ENCODE results near the gene S100A3. TPM values are rescaled to one million over a fixed set of nuclear protein-coding genes. Genes with fewer than 3 reads are reported as not detected.

S100A3 gene
- total RNA-seq, 2 experiments from 2014 or later, result not detected

DNA sequence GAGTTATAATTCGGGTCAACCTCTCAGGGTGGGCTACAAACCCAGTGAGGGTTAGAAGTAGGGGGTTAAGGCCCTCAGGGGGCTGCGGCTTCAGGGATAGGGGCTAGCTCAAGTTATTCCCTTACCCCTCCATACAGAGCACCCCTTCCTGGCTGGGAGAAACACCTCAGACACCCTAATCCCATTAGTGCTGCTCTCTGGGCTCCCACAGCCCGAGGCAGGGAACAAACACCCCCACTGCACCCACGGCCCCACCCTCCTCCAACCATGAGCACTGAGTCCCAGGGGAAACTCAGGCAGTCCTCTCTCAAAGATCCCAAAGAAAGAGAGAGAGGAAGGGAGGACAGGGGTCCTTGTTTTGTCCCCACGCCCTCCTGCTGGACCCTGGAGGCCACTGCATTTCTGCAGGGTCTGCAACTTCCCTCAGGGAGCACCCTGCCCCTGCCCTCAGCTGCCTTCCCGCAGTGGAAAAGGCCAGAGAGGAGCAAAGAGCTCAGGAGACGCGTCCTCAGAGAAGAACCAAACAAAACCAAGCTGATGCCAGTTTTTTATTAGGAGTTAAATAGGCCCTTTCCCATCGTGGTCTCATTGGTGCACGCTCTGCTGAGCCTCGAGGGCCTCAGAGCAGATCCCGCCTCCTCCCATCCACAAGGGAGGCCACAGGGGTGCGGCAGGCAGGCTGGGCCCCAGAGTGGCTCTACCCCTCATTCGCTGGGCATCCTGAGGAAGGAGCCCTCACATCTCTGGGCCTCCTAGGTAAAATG is 2.1 kb downstream of the S100A3 start:
- Mint-ChIP-seq H3K4me1 (ENCODE audit: low read depth) (peaks cover 58% of the 10 kb centered on the region), H3K36me3 (peaks cover 30% of the 10 kb centered on the region), H3K9me3 (no peaks in the 10 kb centered on the region), H3K4me3 (no peak overlapping the region), H3K27me3 (no peaks in the 10 kb centered on the region), H3K27ac (peak overlapping the region; percentile 99)
- ChIA-PET CTCF (interaction anchor here (3.9 to 5.4 kb wide), 2 partner anchors 14 to 22 kb away, joined by 49 to 66 read pairs; no protein-coding TSS in a partner anchor), POLR2A (interaction anchor here (3.4 to 4.2 kb wide), 2 partner anchors 13 to 87 kb away, joined by 20 to 96 read pairs; partner anchors contain the start of genes CHTOP and S100A6)
- DNase-seq, result no peak
- intact Hi-C loops (cut with micrococcal nuclease), result loop anchor here (2.0 to 10.0 kb wide), 3 partner anchors 14 to 1512 kb away; partner anchors contain the start of genes CREB3L4, S100A11 and SLC39A1

DNA sequence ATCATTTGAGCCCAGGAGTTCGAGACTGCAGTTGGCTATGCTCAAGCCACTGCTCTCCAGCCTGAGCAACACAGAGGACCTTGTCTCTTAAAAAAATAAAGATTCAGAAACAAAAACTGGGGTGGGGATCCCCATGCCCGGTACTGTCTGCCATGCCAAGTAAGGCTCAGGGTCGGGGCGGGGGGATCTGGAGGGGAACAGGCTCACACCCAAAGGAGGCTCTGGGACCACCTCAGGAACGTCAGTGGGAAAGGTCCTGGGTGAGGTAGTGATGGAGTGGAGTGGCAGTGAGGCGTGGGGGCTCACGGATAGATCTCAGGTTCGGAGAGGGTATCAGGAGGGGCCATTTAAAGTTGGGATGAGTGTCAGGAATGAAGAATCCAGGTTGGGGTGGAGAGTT is 2.7 kb downstream of the S100A3 start:
- CTCF ChIA-PET, result interaction anchor here (2.3 to 5.4 kb wide), 5 partner anchors 14 to 36 kb away, joined by 12 to 66 read pairs (median 28); partner anchors contain the start of gene S100A2
- peak overlapping the region; percentile 99 for H3K27ac Mint-ChIP-seq
- DNase-seq, result no peak
- peaks cover 30% of the 10 kb centered on the region for H3K36me3 Mint-ChIP-seq
- no peaks in the 10 kb centered on the region for H3K27me3 Mint-ChIP-seq
- no peaks in the 10 kb centered on the region for H3K9me3 Mint-ChIP-seq
- POLR2A ChIA-PET, result interaction anchor here (0.6 to 4.2 kb wide), 4 partner anchors 12 to 126 kb away, joined by 4 to 96 read pairs (median 35); partner anchors contain the start of genes CHTOP, S100A2 and S100A6
- peaks cover 64% of the 10 kb centered on the region for H3K4me1 Mint-ChIP-seq (ENCODE audit: low read depth)
- intact Hi-C loops (cut with micrococcal nuclease), result loop anchor here (2.0 to 10.0 kb wide), 3 partner anchors 14 to 1512 kb away; partner anchors contain the start of genes CREB3L4, S100A11 and SLC39A1
- H3K4me3 Mint-ChIP-seq, result peak overlapping the region; percentile 92

DNA sequence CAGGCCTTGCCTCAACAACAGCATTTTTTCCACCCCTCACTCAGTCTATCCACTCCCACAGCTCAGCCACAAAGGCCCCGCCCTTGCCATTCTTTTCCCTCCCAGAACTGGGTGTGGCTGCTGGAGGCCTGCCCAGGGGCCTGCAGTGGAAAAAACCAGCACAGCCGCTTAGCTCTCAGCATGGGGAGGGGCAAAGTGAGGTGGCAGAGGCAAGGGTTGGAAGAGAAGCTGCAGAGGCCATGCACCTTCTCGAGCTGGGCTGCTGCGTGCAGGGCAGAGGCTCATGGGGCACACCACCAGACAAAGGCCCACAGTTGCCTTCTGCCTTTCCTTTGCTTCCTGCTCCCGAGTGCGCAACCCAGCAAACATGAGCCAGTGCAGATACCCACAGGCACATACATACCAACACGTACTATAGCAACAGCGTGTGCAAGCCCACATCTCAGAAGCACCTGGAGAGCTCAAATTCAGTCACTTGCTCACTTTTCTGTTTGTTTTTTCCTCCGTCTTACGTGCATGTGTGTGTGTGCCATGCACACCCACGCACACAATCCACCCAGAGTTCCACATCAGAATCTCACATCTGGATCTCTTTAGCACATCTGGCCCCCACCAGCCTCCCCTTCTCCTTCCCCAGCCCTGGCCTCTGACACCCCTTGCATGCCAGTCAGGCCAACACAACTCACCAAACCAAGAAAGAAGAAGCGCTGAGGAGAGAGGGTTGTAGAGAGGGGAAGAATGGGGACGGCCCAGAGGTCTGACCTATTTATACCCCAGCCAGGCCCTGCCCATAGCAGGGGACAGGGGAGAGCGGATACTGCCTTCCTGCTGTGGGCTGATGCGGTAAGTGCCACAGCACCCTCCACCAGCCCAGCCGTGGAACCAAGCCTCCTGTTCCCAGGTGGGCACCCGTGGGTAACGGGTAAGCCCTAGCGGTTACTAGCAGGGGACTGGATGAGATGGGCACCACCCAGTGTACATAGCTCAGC is 3.7 kb downstream of the S100A3 start, which contains the start of gene S100A4:
Gene S100A4 (minus strand): TSS at position 740 of the 989 bp plus-strand sequence. CDS start 1,012 bp downstream, outside the sequence.
- Mint-ChIP-seq H3K4me3 (peak within 1 kb of the TSS; percentile 92), H3K4me1 (ENCODE audit: low read depth) (peaks cover 74% of the 10 kb centered on the region), H3K27ac (peak within 1 kb of the TSS; percentile 99), H3K27me3 (no peaks in the 10 kb centered on the region), H3K36me3 (peaks cover 30% of the 10 kb centered on the region), H3K9me3 (no peaks in the 10 kb centered on the region)
- ChIA-PET POLR2A (interaction anchor here (0.6 to 4.2 kb wide), 10 partner anchors 8 to 422 kb away, joined by 3 to 96 read pairs (median 5); partner anchors contain the start of genes CHTOP, CREB3L4, S100A2 and S100A6), CTCF (interaction anchor here (0.6 to 5.4 kb wide), 9 partner anchors 9 to 35 kb away, joined by 3 to 66 read pairs (median 19); partner anchors contain the start of genes S100A2 and S100A6)
- intact Hi-C loops (cut with micrococcal nuclease), result loop anchor here (1.0 to 10.0 kb wide), 6 partner anchors 9 to 1511 kb away; partner anchors contain the start of genes CREB3L4, S100A11 and SLC39A1
- peak; percentile 98 for DNase-seq

DNA sequence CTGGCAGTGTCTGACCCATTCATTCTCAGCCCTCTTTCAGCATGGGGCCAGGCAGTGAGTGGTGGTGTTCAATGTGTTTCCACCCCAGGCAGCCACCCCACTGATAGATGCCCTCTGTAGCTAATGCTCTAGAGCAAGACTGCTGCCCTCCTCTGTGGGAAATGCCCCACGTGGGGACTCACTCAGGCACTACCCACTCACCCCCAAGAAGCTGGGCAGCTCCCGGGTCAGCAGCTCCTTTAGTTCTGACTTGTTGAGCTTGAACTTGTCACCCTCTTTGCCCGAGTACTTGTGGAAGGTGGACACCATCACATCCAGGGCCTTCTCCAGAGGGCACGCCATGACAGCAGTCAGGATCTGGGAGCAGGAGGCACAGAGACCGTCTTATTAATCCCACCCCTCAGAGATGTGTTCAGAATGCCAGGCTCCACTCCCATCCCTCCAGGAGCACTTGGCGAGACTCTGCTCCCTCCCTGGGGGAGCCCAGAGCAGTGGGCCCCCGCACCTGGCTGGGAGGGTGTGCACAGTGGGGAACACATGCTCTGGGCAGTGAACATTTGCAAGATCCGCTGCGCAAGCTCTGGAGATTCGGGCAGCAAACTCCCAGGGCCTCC is 4.5 kb downstream of the S100A3 start:
- intact Hi-C loops (cut with micrococcal nuclease), result loop anchor here (1.0 to 10.0 kb wide), 5 partner anchors 8 to 1510 kb away; partner anchors contain the start of genes CREB3L4, S100A11 and SLC39A1
- CTCF ChIA-PET, result interaction anchor here (0.6 to 5.4 kb wide), 9 partner anchors 9 to 34 kb away, joined by 3 to 66 read pairs (median 19); partner anchors contain the start of genes S100A2 and S100A6

DNA sequence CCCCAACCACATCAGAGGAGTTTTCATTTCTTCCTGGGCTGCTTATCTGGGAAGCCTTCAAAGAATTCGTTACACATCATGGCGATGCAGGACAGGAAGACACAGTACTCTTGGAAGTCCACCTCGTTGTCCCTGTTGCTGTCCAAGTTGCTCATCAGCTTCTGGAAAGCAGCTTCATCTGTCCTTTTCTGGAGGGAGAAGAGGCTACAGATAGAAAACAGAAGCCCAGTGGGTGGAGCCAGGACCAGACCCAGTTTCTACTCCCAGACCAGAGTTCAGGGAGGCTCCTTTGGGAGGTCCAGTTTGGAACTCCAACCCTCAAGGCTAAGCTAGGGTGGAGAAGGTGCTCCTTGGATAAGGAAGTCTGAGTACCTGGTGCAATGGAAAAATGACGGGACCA is 5.3 kb downstream of the S100A3 start:
- intact Hi-C loops (cut with micrococcal nuclease), result loop anchor here (10.0 kb wide), 2 partner anchors 421 to 1509 kb away; partner anchors contain the start of genes CREB3L4, S100A11 and SLC39A1
- ChIA-PET CTCF (interaction anchor here (2.0 to 5.4 kb wide), 6 partner anchors 9 to 33 kb away, joined by 7 to 66 read pairs (median 27); partner anchors contain the start of gene S100A6), POLR2A (interaction anchor here (1.7 to 4.2 kb wide), 4 partner anchors 10 to 90 kb away, joined by 13 to 96 read pairs (median 35); partner anchors contain the start of genes CHTOP, S100A2 and S100A6)
- Mint-ChIP-seq H3K27ac (peak overlapping the region; percentile 99), H3K27me3 (no peaks in the 10 kb centered on the region), H3K36me3 (peaks cover 30% of the 10 kb centered on the region), H3K4me3 (peak overlapping the region; percentile 92), H3K9me3 (no peaks in the 10 kb centered on the region), H3K4me1 (ENCODE audit: low read depth) (peaks cover 83% of the 10 kb centered on the region)
- no peak for DNase-seq

More for the DNA sequence above, 4.5 kb downstream of the S100A3 start:
- no peak for DNase-seq
- no peaks in the 10 kb centered on the region for H3K9me3 Mint-ChIP-seq
- no peaks in the 10 kb centered on the region for H3K27me3 Mint-ChIP-seq
- peaks cover 30% of the 10 kb centered on the region for H3K36me3 Mint-ChIP-seq
- POLR2A ChIA-PET, result interaction anchor here (0.9 to 4.2 kb wide), 9 partner anchors 9 to 423 kb away, joined by 3 to 96 read pairs (median 6); partner anchors contain the start of genes CHTOP, CREB3L4, S100A2 and S100A6
- H3K4me3 Mint-ChIP-seq, result peak overlapping the region; percentile 92
- peaks cover 82% of the 10 kb centered on the region for H3K4me1 Mint-ChIP-seq (ENCODE audit: low read depth)
- peak overlapping the region; percentile 99 for H3K27ac Mint-ChIP-seq

DNA sequence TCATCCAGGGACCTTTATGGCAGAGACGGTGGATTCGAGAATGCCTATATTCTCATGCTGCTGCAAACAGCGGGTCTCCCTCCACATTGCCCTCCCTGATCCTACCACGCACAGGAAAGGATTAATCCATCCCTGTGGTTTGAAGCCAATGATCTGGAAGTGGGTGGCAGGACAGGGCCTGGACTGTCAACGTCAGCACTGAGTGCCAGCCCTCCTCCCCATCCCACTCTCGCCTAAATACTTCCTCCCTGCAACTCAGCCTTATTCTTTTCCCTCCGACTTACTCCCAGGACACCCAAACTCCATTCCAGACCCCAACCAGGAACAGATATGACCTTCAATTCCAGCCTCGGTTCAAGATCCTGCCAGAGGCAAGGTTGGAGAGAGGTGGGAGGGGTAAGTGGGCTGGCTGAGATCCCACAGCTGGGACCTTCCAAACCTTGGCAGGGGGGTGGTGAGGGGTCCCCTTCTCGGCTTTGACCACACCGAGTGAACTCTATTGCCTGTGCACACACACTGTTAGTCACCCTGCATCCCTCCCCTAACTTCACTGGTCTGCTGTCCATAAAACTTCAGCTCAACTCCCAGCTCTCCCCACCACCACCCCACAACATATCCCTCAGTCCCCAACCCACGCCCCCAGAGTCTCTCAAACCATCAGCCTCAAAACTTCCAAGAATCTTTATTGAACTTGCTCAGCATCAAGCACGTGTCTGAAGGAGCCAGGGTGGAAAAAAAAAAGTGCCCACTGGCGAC is 5.9 kb downstream of the S100A3 start:
- Mint-ChIP-seq H3K27me3 (no peaks in the 10 kb centered on the region), H3K9me3 (no peaks in the 10 kb centered on the region), H3K27ac (peak overlapping the region; percentile 99), H3K4me1 (ENCODE audit: low read depth) (peaks cover 82% of the 10 kb centered on the region), H3K4me3 (peak overlapping the region; percentile 92), H3K36me3 (peaks cover 30% of the 10 kb centered on the region)
- POLR2A ChIA-PET, result interaction anchor here (3.4 to 4.2 kb wide), 3 partner anchors 9 to 91 kb away, joined by 20 to 96 read pairs (median 50); partner anchors contain the start of genes CHTOP, S100A2 and S100A6
- CTCF ChIA-PET, result interaction anchor here (3.3 to 5.4 kb wide), 4 partner anchors 8 to 32 kb away, joined by 26 to 66 read pairs (median 38); partner anchors contain the start of gene S100A6
- intact Hi-C loops (cut with micrococcal nuclease), result loop anchor here (10.0 kb wide), 2 partner anchors 422 to 1508 kb away; partner anchors contain the start of genes CREB3L4, S100A11 and SLC39A1
- no peak for DNase-seq

DNA sequence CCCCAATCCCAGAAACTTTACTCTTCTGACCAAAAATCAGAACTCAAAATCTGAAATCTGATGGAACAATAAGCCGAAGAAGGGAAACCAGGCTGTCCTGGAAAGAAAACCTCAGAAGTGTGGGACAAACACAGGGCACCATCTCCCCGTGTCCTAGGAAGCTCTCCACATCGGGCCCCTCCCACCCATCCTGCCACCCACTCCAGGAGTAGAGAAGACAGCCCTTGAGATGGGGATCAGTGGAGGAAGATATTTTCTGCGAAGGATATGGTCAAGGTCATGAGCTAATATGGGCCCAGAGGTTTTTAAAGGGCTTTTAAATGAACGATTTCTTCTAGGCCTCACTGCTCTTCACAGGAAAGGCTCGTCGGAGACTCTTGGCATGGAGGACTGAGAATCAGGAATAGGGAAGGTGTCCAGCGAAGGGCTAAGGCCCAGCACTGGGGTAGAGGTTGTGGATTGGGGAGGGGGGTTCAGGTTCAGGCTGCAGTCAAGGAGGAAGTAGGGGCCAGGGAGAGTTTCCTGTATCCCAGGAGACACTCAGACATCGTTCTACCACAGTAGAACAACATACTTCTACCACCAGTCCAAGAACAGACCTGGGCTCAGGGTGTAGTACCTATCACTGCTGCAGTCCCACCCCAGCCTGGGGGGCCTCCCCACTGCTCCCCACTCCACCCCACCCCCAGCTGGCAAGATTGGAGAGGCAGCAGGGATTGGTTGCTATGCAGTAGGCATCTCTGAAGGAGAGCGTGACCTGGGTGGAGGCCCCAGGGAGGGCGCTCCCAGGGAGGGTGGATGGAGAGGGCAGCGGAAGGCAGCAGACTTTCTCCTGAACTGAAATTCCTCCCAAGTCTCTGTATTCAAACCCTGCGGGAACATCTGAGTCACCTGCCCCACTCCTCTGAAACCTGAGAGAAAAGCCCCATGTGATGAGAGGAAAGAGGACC is 7.1 kb downstream of the S100A3 start:
- POLR2A ChIA-PET, result interaction anchor here (0.8 to 1.3 kb wide), 2 partner anchors 25 to 92 kb away, joined by 3 read pairs; partner anchors contain the start of gene CHTOP
- peaks cover 83% of the 10 kb centered on the region for H3K4me1 Mint-ChIP-seq (ENCODE audit: low read depth)
- peak overlapping the region; percentile 99 for H3K27ac Mint-ChIP-seq
- peak overlapping the region; percentile 10 for H3K4me3 Mint-ChIP-seq
- DNase-seq, result no peak
- H3K9me3 Mint-ChIP-seq, result no peaks in the 10 kb centered on the region
- H3K36me3 Mint-ChIP-seq, result peaks cover 30% of the 10 kb centered on the region
- H3K27me3 Mint-ChIP-seq, result no peaks in the 10 kb centered on the region
- intact Hi-C loops (cut with micrococcal nuclease), result loop anchor here (10.0 kb wide), 2 partner anchors 423 to 1507 kb away; partner anchors contain the start of genes CREB3L4, S100A11 and SLC39A1
- CTCF ChIA-PET, result interaction anchor here (0.6 to 5.4 kb wide), 4 partner anchors 7 to 26 kb away, joined by 3 to 66 read pairs (median 22); partner anchors contain the start of gene S100A6

DNA sequence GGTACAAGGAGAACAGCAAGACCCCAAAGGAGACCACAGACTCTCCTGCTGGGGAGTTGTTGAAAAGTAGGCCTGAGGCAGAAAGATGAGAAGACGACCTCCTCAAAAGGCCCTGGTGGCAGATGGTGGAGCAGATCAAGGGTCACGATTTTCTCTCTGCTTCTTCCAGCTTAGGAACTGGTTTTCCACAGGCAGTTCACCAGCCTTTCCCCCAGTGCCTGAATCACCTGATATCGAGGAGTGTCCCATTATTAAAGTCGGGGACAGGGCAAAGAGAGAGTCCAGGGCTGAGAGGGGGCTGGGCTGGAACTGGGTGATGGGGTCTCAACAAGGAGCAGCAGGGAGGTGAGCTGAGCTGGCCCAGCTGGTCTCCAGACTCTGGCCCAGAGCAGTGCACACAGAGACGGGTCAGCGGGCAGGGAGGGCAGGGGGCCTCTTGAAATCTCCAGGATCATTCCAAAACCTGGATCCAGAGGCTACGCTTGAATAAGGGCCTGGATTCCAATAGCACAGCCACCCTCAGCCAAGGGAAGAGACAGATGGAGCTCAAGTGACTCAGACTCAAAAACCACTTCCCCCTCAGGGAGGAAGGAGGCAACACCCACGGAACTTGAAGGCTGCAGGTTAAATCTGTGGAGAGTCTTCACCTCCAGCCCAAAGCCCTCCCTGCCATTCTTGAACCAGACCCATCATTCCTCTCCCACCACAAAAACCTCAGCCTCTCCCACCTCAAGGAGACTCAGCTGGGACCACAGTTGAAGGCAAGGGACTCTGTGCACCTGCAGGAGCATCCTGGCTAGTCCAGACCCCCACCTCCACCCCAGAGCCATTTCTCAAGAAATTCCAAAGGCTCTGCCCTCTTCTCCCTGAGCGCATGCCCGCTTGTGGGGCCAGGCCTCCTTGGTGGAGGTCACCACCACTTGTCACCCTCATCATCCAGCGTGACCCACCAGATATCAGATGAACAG is 8.4 kb downstream of the S100A3 start, which contains the start of gene S100A5:
Gene S100A5 (minus strand): TSS at position 541 of the 968 bp plus-strand sequence. CDS start 743 bp downstream, outside the sequence.
- H3K9me3 Mint-ChIP-seq, result no peaks in the 10 kb centered on the region
- peaks cover 83% of the 10 kb centered on the region for H3K4me1 Mint-ChIP-seq (ENCODE audit: low read depth)
- peaks cover 33% of the 10 kb centered on the region for H3K36me3 Mint-ChIP-seq
- peak; percentile 73 for DNase-seq
- H3K27me3 Mint-ChIP-seq, result no peaks in the 10 kb centered on the region
- POLR2A ChIA-PET, result interaction anchor here (1.0 to 1.6 kb wide), 3 partner anchors 21 to 93 kb away, joined by 3 read pairs; partner anchors contain the start of genes CHTOP and S100A2
- intact Hi-C loops (cut with micrococcal nuclease), result loop anchor here (10.0 kb wide), 2 partner anchors 424 to 1506 kb away; partner anchors contain the start of genes CREB3L4, S100A11 and SLC39A1
- CTCF ChIA-PET, result interaction anchor here (0.9 to 2.8 kb wide), 5 partner anchors 9 to 32 kb away, joined by 3 to 17 read pairs (median 4); no protein-coding TSS in a partner anchor
- H3K4me3 Mint-ChIP-seq, result peak within 1 kb of the TSS; percentile 56
- peak within 1 kb of the TSS; percentile 89 for H3K27ac Mint-ChIP-seq
